ENCODE data around the gene APBB1. TPM values are rescaled to one million over a fixed set of nuclear protein-coding genes. Genes with fewer than 3 reads are reported as not detected.

The APBB1 gene
- total RNA-seq, 4 donors from 2014 or later = 16.2 to 110 (median 38.0) TPM

DNA sequence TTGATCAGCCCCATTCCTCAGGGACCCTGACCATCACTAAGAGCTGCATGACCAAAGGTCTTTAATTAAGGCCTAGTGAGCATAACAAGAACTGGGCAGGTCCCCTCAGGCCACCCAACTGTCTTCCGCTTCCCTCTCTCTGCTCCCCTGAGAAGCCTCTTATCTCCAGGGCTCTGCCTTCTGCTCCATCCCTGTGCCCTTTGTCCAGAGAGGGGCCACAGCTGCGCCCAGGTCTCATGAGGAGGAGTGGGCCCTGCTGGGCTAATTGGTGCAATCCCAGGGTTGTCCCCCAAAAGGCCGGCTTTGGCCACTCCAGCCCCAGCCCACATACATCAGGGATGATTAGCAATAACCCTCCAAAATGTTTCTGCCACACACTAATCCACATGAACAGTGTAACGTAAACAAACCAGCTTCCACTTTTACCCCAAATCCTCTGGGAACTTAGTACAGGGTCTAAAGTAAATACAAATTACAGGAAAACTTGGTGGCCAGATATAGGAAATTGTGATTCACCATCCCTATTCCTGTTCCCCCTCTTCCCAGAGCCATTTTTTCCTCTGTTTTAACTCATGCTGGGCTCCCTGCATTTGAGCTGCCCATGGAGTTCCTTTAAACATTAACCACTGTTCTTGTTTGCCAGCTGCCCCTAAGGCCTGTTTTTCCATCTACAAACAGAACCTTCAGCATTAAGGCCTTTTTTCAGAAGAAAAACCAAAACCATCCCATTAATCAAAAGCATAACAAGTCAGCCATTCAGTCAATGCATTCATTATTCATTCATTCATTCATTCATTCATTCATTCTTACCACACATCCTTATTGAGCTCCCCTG is 64.0 kb downstream of the APBB1 start:
- H3K36me3 ChIP-seq = no peaks in the 10 kb centered on the region
- no peaks in the 10 kb centered on the region for H3K27me3 ChIP-seq
- intact Hi-C loops (cut with DNase I; ENCODE audit: low total_unique reads) = loop anchor here (5.0 to 10.0 kb wide), 2 partner anchors 38 to 330 kb away; no protein-coding TSS in a partner anchor
- no peaks in the 10 kb centered on the region for H3K9me3 ChIP-seq
- DNase-seq = no peak
- H3K27ac ChIP-seq = no peak overlapping the region
- H3K4me3 ChIP-seq = no peak overlapping the region
- H3K4me1 ChIP-seq = peaks cover 0 to 6% of the 10 kb centered on the region in 2 donors
- no peak for TF ChIP-seq POLR2A (IDR thresholded peaks at IDR 0.05)
- TF ChIP-seq, protein P1, sequence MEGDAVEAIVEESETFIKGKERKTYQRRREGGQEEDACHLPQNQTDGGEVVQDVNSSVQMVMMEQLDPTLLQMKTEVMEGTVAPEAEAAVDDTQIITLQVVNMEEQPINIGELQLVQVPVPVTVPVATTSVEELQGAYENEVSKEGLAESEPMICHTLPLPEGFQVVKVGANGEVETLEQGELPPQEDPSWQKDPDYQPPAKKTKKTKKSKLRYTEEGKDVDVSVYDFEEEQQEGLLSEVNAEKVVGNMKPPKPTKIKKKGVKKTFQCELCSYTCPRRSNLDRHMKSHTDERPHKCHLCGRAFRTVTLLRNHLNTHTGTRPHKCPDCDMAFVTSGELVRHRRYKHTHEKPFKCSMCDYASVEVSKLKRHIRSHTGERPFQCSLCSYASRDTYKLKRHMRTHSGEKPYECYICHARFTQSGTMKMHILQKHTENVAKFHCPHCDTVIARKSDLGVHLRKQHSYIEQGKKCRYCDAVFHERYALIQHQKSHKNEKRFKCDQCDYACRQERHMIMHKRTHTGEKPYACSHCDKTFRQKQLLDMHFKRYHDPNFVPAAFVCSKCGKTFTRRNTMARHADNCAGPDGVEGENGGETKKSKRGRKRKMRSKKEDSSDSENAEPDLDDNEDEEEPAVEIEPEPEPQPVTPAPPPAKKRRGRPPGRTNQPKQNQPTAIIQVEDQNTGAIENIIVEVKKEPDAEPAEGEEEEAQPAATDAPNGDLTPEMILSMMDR (IDR thresholded peaks at IDR 0.05) = no peak

DNA sequence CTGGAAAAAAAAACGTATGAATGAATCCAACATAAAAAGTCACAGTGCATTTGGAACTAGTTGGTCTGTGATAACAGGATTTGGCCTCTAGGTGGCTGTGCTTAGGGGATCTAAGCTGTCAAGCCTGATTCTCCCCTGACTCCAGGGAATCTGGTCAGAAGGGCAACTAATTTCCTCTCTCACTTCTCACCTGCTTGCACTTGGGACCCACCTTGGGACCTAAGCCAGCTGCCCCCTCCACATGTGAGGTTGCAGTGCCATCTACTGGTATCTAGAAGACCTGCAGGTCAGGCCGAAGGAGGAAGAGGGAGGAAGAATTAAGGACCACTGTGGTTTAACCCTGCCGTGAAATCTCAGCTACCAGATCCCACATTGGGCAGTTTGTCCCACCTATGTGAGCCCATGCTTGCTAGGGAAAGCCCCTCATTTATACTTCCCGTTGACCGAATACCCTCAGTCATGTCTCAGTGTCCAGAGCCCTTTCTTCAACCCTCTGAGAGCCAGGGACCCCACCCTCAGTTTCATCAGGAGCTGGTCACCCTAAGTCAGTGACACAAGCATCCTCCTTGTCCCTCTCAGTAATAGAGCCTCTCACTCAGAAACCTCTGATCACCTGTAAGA is 65.4 kb downstream of the APBB1 start:
- no peak overlapping the region for H3K27ac ChIP-seq
- H3K9me3 ChIP-seq = no peaks in the 10 kb centered on the region
- intact Hi-C loops (cut with DNase I; ENCODE audit: low total_unique reads) = loop anchor here (10.0 kb wide), 1 partner anchor 329 kb away; no protein-coding TSS in a partner anchor
- no peaks in the 10 kb centered on the region for H3K27me3 ChIP-seq
- H3K36me3 ChIP-seq = no peaks in the 10 kb centered on the region
- DNase-seq = peak; percentile 51 to 53
- no peak overlapping the region for H3K4me3 ChIP-seq
- peaks cover 0 to 6% of the 10 kb centered on the region in 2 donors for H3K4me1 ChIP-seq
- TF ChIP-seq, protein P1 (IDR thresholded peaks at IDR 0.05) = peak; percentile 90 to 94 (median 90)
- no peak for TF ChIP-seq POLR2A (IDR thresholded peaks at IDR 0.05)

GRCh38 chr11:6351782-6352382 is 67.0 kb downstream of the APBB1 start:
- Histone ChIP-seq H3K4me1 (no peaks in the 10 kb centered on the region), H3K36me3 (no peaks in the 10 kb centered on the region), H3K27me3 (no peaks in the 10 kb centered on the region), H3K27ac (no peak overlapping the region), H3K9me3 (no peaks in the 10 kb centered on the region), H3K4me3 (no peak overlapping the region)
- intact Hi-C loops (cut with DNase I; ENCODE audit: low total_unique reads) = loop anchor here (10.0 kb wide), 1 partner anchor 327 kb away; no protein-coding TSS in a partner anchor
- no peak for DNase-seq
- TF ChIP-seq, protein P1 (IDR thresholded peaks at IDR 0.05) = no peak
- no peak for TF ChIP-seq POLR2A (IDR thresholded peaks at IDR 0.05)

DNA sequence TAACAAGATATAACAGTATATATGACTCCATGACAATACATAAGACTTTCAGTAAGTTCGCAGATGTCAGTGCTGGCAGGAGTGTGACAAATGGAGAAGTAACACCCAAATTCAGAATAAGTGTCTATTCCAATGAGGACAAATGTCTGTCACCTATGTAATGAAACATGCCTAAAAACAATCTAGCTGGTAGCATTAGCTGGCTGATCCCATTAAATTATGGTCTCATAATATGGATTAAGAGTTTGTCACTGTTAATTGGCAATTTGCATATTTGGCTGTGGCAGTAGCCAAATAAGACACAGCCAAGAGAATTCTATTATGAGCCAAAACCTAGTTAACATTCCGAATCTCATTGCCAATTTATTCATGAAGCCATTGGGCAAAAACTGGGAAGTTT is 68.4 kb downstream of the APBB1 start:
- Histone ChIP-seq H3K27me3 (no peaks in the 10 kb centered on the region), H3K4me1 (no peaks in the 10 kb centered on the region), H3K9me3 (no peaks in the 10 kb centered on the region), H3K36me3 (no peaks in the 10 kb centered on the region), H3K27ac (no peak overlapping the region), H3K4me3 (no peak overlapping the region)
- no peak for DNase-seq
- no peak for TF ChIP-seq POLR2A (IDR thresholded peaks at IDR 0.05)
- TF ChIP-seq, protein P1 (IDR thresholded peaks at IDR 0.05) = no peak
- intact Hi-C loops (cut with DNase I; ENCODE audit: low total_unique reads) = loop anchor here (10.0 kb wide), 1 partner anchor 326 kb away; no protein-coding TSS in a partner anchor
